ENCODE data around the gene ARHGAP30. TPM values are rescaled to one million over a fixed set of nuclear protein-coding genes. Genes with fewer than 3 reads are reported as not detected.

ARHGAP30 gene
- total RNA-seq, 1 donor from 2014 or later, result 38.0 TPM

DNA sequence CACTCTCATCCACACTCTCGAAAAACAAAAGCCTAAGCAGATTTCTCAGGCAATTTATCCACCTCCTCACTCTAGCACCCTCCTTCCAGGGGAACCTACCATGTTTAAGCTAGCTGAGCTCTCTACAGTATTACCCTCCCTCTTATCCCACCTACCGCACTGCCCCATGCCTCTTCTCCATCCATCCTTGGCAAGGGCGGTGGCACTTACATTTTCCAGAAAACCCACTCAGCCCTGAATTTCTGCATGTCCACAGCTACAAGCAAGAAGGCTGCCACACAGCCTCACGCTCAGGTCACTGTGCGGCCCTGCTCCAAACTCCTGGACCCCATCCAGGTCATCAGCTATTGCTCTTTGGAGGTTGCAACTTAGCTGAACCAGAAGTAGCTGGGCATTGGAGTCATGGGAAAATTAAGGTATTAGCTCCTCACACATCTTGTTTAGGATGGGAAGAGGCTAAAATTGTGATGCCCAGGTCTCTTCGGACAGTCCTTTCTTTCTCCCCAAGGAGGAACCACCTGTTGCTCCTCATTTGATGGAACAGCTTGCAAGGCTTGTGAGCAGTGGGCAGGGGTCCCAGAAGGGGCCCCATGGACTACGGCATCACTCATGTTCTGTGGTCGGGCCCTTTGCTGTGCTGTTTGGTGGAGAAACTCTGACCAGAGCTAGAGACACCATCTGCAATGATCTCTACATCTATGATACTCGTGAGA is 29.6 kb upstream of the ARHGAP30 start:
- intact Hi-C loops (cut with DNase I), result loop anchor here (5.0 kb wide), 1 partner anchor 107 kb away; no protein-coding TSS in a partner anchor
- no peak for ATAC-seq
- peaks cover 19% of the 10 kb centered on the region for H3K4me1 ChIP-seq
- no peaks in the 10 kb centered on the region for H3K27me3 ChIP-seq
- H3K36me3 ChIP-seq, result peaks cover 34% of the 10 kb centered on the region
- no peak overlapping the region for H3K27ac ChIP-seq
- H3K9me3 ChIP-seq, result no peaks in the 10 kb centered on the region
- peak overlapping the region; percentile 65 for H3K4me3 ChIP-seq
- no peak for TF ChIP-seq CTCF (IDR thresholded peaks at IDR 0.05)
- no peak for DNase-seq

- DNase-seq, result peak; percentile 92
- Histone ChIP-seq H3K9me3 (no peaks in the 10 kb centered on the region), H3K4me3 (peak within 1 kb of the TSS; percentile 65), H3K4me1 (peaks cover 19% of the 10 kb centered on the region), H3K27ac (peak within 1 kb of the TSS; percentile 66), H3K27me3 (no peaks in the 10 kb centered on the region), H3K36me3 (peaks cover 31% of the 10 kb centered on the region)
- intact Hi-C loops (cut with DNase I), result loop anchor here (5.0 kb wide), 1 partner anchor 106 kb away; no protein-coding TSS in a partner anchor
- peak; percentile 17 for TF ChIP-seq CTCF (IDR thresholded peaks at IDR 0.05)
- ATAC-seq, result peak; percentile 89
Observed at GRCh38 chr1:161098210-161099068, 28.7 kb upstream of the ARHGAP30 start, which contains the start of gene KLHDC9. Gene KLHDC9, plus strand, starts transcription at chr1:161098361. Its CDS starts 175 bp downstream, at chr1:161098536.

GRCh38 chr1:161096530-161096929 is 26.8 kb upstream of the ARHGAP30 start:
- ATAC-seq, result peak; percentile 4
- Histone ChIP-seq H3K36me3 (peaks cover 18% of the 10 kb centered on the region), H3K27ac (peak overlapping the region; percentile 66)

DNA sequence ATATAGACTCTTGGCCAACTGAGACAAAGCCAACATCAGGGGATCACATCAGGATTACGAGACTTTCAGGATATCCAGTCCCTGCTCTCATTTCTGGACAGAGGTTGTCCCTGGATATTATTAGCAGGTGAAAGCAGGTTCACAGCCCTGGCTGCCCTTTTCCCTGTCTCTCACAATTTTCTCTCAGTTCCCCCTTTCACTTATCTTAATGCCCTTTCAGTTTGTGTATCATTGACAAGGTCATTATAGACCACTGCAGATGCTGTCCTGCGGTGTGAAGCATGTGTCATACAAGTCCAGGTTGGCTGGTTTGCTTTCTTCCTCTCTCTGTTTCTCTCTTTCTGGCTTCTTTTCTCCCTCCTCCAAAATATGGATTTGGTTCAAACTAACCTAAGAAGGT is 26.3 kb upstream of the ARHGAP30 start:
- H3K4me1 ChIP-seq, result peaks cover 19% of the 10 kb centered on the region
- intact Hi-C loops (cut with DNase I), result loop anchor here (5.0 kb wide), 1 partner anchor 104 kb away; no protein-coding TSS in a partner anchor
- ATAC-seq, result no peak
- H3K4me3 ChIP-seq, result no peak overlapping the region
- no peak for TF ChIP-seq CTCF (IDR thresholded peaks at IDR 0.05)
- H3K27ac ChIP-seq, result peak overlapping the region; percentile 3
- DNase-seq, result no peak
- H3K27me3 ChIP-seq, result no peaks in the 10 kb centered on the region
- no peaks in the 10 kb centered on the region for H3K9me3 ChIP-seq
- peaks cover 13% of the 10 kb centered on the region for H3K36me3 ChIP-seq

More at GRCh38 chr1:161096530-161096929, 26.8 kb upstream of the ARHGAP30 start:
- no peak for DNase-seq
- intact Hi-C loops (cut with DNase I), result loop anchor here (5.0 kb wide), 1 partner anchor 104 kb away; no protein-coding TSS in a partner anchor
- H3K4me3 ChIP-seq, result no peak overlapping the region
- no peaks in the 10 kb centered on the region for H3K27me3 ChIP-seq
- H3K9me3 ChIP-seq, result no peaks in the 10 kb centered on the region
- no peak for TF ChIP-seq CTCF (IDR thresholded peaks at IDR 0.05)
- H3K4me1 ChIP-seq, result peaks cover 19% of the 10 kb centered on the region

DNA sequence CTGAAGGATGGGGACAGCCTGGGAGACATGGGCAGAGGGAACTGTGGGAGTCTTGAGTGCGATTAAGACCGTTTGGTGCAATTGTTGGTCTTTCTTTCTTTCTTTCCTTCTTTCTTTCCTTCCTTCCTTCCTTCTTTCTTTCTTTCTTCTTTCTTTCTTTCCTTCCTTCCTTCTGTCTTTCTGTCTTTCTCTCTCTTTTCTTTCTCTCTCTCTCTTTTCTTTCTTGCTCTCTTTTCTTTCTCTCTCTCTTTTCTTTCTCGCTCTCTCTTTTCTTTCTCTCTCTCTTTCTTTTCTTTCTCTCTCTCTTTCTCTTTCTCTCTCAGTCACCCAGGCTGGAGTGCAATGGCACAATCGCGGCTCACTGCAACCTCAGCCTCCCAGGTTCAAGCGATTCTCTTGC is 25.5 kb upstream of the ARHGAP30 start:
- H3K4me1 ChIP-seq, result peaks cover 19% of the 10 kb centered on the region
- H3K9me3 ChIP-seq, result no peaks in the 10 kb centered on the region
- no peaks in the 10 kb centered on the region for H3K27me3 ChIP-seq
- peaks cover 5% of the 10 kb centered on the region for H3K36me3 ChIP-seq
- no peak for DNase-seq
- ATAC-seq, result no peak
- H3K27ac ChIP-seq, result no peak overlapping the region
- H3K4me3 ChIP-seq, result no peak overlapping the region
- TF ChIP-seq CTCF (IDR thresholded peaks at IDR 0.05), result no peak
- intact Hi-C loops (cut with DNase I), result loop anchor here (5.0 kb wide), 1 partner anchor 103 kb away; no protein-coding TSS in a partner anchor

Data from upper lobe of right lung (tissue), 1 donor.